BLaER1 (cell line): ENCODE measurements around the gene NIPAL1.

Experiments used
- H3K27ac ChIP-seq: shearing (Covaris generic); formaldehyde crosslinking; 2 replicates; pipeline ENCODE4 v1.8.1; 2022
- H3K27me3 ChIP-seq: shearing (Covaris generic); formaldehyde crosslinking; 2 replicates; pipeline ENCODE4 v1.8.1; 2022
- H3K36me3 ChIP-seq: shearing (Covaris generic); formaldehyde crosslinking; 2 replicates; pipeline ENCODE4 v1.8.1; 2022
- H3K4me1 ChIP-seq: shearing (Covaris generic); formaldehyde crosslinking; 2 replicates; pipeline ENCODE4 v1.8.1; 2022
- H3K4me2 ChIP-seq: shearing (Covaris generic); formaldehyde crosslinking; 2 replicates; pipeline ENCODE4 v1.8.1; 2022
- H3K4me3 ChIP-seq: shearing (Covaris generic); formaldehyde crosslinking; 2 replicates; pipeline ENCODE4 v1.8.1; 2022
- H3K9ac ChIP-seq: shearing (Covaris generic); formaldehyde crosslinking; 2 replicates; pipeline ENCODE4 v1.8.1; 2022
- H3K9me3 ChIP-seq: shearing (Covaris generic); formaldehyde crosslinking; 2 replicates; pipeline ENCODE4 v1.8.1; 2022
- H4K20me1 ChIP-seq: shearing (Covaris generic); formaldehyde crosslinking; 2 replicates; pipeline ENCODE4 v1.8.1; 2022
- Cebpa-rat ChIP-seq: shearing (Covaris generic); IDR thresholded peaks from 2 replicates; pipeline ENCODE4 v1.8.1; 2022

The NIPAL1 gene

GRCh38 chr4:48049483-48049882 lies 32.9 kb downstream of the NIPAL1 start:
- H3K9me3 ChIP-seq, result no peaks in the 10 kb centered on the region
- no peak for TF ChIP-seq Cebpa-rat
- H3K4me2 ChIP-seq, result no peak overlapping the region
- no peaks in the 10 kb centered on the region for H3K27me3 ChIP-seq
- peaks cover 32% of the 10 kb centered on the region for H3K4me1 ChIP-seq
- H3K9ac ChIP-seq, result no peak overlapping the region
- no peaks in the 10 kb centered on the region for H3K36me3 ChIP-seq
- peaks cover 15% of the 10 kb centered on the region; the same call in 1 of the 2 replicates for H4K20me1 ChIP-seq
- no peak overlapping the region for H3K27ac ChIP-seq
- H3K4me3 ChIP-seq, result no peak overlapping the region

GRCh38 chr4:48051078-48051477 lies 34.5 kb downstream of the NIPAL1 start:
- H4K20me1 ChIP-seq, result peaks cover 15% of the 10 kb centered on the region; the same call in 1 of the 2 replicates
- H3K4me3 ChIP-seq, result no peak overlapping the region
- H3K27me3 ChIP-seq, result no peaks in the 10 kb centered on the region
- peaks cover 28% of the 10 kb centered on the region for H3K4me1 ChIP-seq
- no peak overlapping the region for H3K9ac ChIP-seq
- no peak overlapping the region for H3K27ac ChIP-seq
- H3K9me3 ChIP-seq, result no peaks in the 10 kb centered on the region
- no peak overlapping the region for H3K4me2 ChIP-seq
- no peaks in the 10 kb centered on the region for H3K36me3 ChIP-seq
- no peak for TF ChIP-seq Cebpa-rat

GRCh38 chr4:48058617-48059530 lies 42.3 kb downstream of the NIPAL1 start:
- no peak overlapping the region for H3K9ac ChIP-seq
- H3K4me3 ChIP-seq, result no peak overlapping the region
- H3K4me2 ChIP-seq, result no peak overlapping the region
- no peaks in the 10 kb centered on the region for H3K4me1 ChIP-seq
- no peaks in the 10 kb centered on the region for H4K20me1 ChIP-seq
- H3K36me3 ChIP-seq, result no peaks in the 10 kb centered on the region
- no peaks in the 10 kb centered on the region for H3K27me3 ChIP-seq
- no peak for TF ChIP-seq Cebpa-rat
- H3K27ac ChIP-seq, result no peak overlapping the region
- 0 out of 2 replicates have a peak, but pooled peaks cover 5% of the 10 kb centered on the region for H3K9me3 ChIP-seq

- 0 out of 2 replicates have a peak, but pooled peaks cover 3% of the 10 kb centered on the region for H3K9me3 ChIP-seq
- no peak overlapping the region for H3K9ac ChIP-seq
- no peaks in the 10 kb centered on the region for H4K20me1 ChIP-seq
- H3K4me1 ChIP-seq, result no peaks in the 10 kb centered on the region
- H3K4me3 ChIP-seq, result no peak overlapping the region
- no peak for TF ChIP-seq Cebpa-rat
- no peaks in the 10 kb centered on the region for H3K36me3 ChIP-seq
- H3K27ac ChIP-seq, result no peak overlapping the region
- H3K27me3 ChIP-seq, result no peaks in the 10 kb centered on the region
- no peak overlapping the region for H3K4me2 ChIP-seq
Observed at GRCh38 chr4:48064349-48064748, 47.8 kb downstream of the NIPAL1 start.

- H3K27ac ChIP-seq, result no peak overlapping the region
- H3K9me3 ChIP-seq, result no peaks in the 10 kb centered on the region
- H4K20me1 ChIP-seq, result no peaks in the 10 kb centered on the region
- no peaks in the 10 kb centered on the region for H3K27me3 ChIP-seq
- no peaks in the 10 kb centered on the region for H3K4me1 ChIP-seq
- no peak overlapping the region for H3K9ac ChIP-seq
- no peaks in the 10 kb centered on the region for H3K36me3 ChIP-seq
- H3K4me3 ChIP-seq, result no peak overlapping the region
- no peak for TF ChIP-seq Cebpa-rat
- no peak overlapping the region for H3K4me2 ChIP-seq
Observed at GRCh38 chr4:48065587-48066052, 49.0 kb downstream of the NIPAL1 start.

- H3K4me2 ChIP-seq, result no peak overlapping the region
- no peak overlapping the region for H3K9ac ChIP-seq
- H3K4me3 ChIP-seq, result no peak overlapping the region
- H3K27me3 ChIP-seq, result no peaks in the 10 kb centered on the region
- no peak overlapping the region for H3K27ac ChIP-seq
- no peak for TF ChIP-seq Cebpa-rat
- no peaks in the 10 kb centered on the region for H3K9me3 ChIP-seq
- H4K20me1 ChIP-seq, result no peaks in the 10 kb centered on the region
- H3K36me3 ChIP-seq, result no peaks in the 10 kb centered on the region; the same call in 1 of the 2 replicates
- H3K4me1 ChIP-seq, result no peaks in the 10 kb centered on the region
Observed at GRCh38 chr4:48067536-48067935, 51.0 kb downstream of the NIPAL1 start.

- Histone ChIP-seq H4K20me1 (no peaks in the 10 kb centered on the region), H3K27ac (no peak overlapping the region), H3K4me1 (no peaks in the 10 kb centered on the region), H3K9me3 (no peaks in the 10 kb centered on the region), H3K27me3 (no peaks in the 10 kb centered on the region), H3K4me2 (no peak overlapping the region), H3K36me3 (no peaks in the 10 kb centered on the region; the same call in 1 of the 2 replicates), H3K9ac (no peak overlapping the region), H3K4me3 (no peak overlapping the region)
- TF ChIP-seq Cebpa-rat, result no peak
Observed at GRCh38 chr4:48068182-48068581, 51.6 kb downstream of the NIPAL1 start.

GRCh38 chr4:48069026-48069425 lies 52.5 kb downstream of the NIPAL1 start:
- Histone ChIP-seq H3K4me3 (no peak overlapping the region), H3K9me3 (no peaks in the 10 kb centered on the region), H4K20me1 (no peaks in the 10 kb centered on the region), H3K27me3 (no peaks in the 10 kb centered on the region), H3K9ac (no peak overlapping the region), H3K36me3 (no peaks in the 10 kb centered on the region; the same call in 1 of the 2 replicates), H3K4me2 (no peak overlapping the region), H3K4me1 (peaks cover 7% of the 10 kb centered on the region), H3K27ac (no peak overlapping the region)
- TF ChIP-seq Cebpa-rat, result no peak

- Histone ChIP-seq H3K4me3 (no peak overlapping the region), H3K4me1 (peaks cover 7% of the 10 kb centered on the region)
Observed at GRCh38 chr4:48071191-48071590, 54.6 kb downstream of the NIPAL1 start.

GRCh38 chr4:48073567-48074103 lies 57.1 kb downstream of the NIPAL1 start:
- peak overlapping the region; percentile 20; the same call in 1 of the 2 replicates for H3K4me2 ChIP-seq
- H3K27ac ChIP-seq, result no peak overlapping the region
- no peaks in the 10 kb centered on the region for H3K9me3 ChIP-seq
- no peak overlapping the region for H3K9ac ChIP-seq
- no peak overlapping the region for H3K4me3 ChIP-seq
- no peaks in the 10 kb centered on the region for H4K20me1 ChIP-seq
- TF ChIP-seq Cebpa-rat, result no peak
- peaks cover 7% of the 10 kb centered on the region for H3K4me1 ChIP-seq
- no peaks in the 10 kb centered on the region; the same call in 1 of the 2 replicates for H3K36me3 ChIP-seq
- H3K27me3 ChIP-seq, result no peaks in the 10 kb centered on the region

More at GRCh38 chr4:48071191-48071590, 54.6 kb downstream of the NIPAL1 start:
- no peak overlapping the region for H3K27ac ChIP-seq
- no peaks in the 10 kb centered on the region for H4K20me1 ChIP-seq
- TF ChIP-seq Cebpa-rat, result no peak
- H3K27me3 ChIP-seq, result no peaks in the 10 kb centered on the region
- no peaks in the 10 kb centered on the region for H3K9me3 ChIP-seq
- no peaks in the 10 kb centered on the region; the same call in 1 of the 2 replicates for H3K36me3 ChIP-seq
- H3K9ac ChIP-seq, result no peak overlapping the region
- no peak overlapping the region for H3K4me2 ChIP-seq
